ENCODE results near the gene SOD2. TPM values are rescaled to one million over a fixed set of nuclear protein-coding genes. Genes with fewer than 3 reads are reported as not detected.
A peak's percentile ranks its signal among the peaks of the same experiment; 100 is the strongest.
"Not testable (repeated sequence)": the region's sequence is repeated elsewhere in the genome, so short reads cannot be mapped to it uniquely, and the experiment has no call there.

The SOD2 gene
- total RNA-seq, 6 donors from 2014 or later: 116 to 478 (median 295) TPM

DNA sequence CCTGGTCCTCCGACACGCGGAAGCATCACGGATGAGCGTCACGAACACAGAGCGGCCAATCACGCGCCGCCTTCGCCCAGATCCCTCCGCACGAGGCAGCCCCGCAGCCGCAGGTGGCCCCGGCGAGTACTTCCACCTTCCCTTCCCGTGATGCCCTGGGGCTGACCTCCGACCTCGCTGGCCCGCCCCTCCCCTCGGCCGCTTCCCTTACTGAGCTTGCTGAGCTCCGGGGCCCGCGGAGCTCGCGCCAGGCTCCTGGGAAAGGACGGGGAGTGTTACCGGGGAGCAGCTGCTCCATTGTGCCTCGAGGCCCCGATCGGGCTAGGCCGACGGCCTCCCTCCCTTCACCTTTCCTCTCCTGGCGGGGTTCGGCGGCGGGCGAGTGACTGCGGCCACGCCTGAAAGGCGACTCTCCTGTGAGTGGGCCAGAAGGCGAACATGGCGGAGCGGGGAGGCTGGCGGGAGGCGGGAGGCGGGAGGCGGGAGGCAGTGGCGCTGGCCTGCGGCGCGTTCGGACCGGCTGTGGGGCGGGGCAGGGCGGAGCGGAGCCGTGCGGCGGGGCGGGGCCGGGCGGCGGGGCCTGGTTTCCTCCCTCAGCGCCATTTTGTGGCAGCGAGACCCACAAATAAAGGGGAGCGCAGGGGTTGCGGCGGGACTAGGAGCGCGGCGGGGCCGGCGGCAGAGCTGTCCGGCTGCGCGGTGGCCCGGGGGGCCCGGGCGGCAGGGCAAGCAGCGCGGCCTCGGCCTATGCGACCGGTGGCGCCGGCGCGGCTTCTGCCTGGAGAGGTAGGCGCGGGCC lies 34.1 kb upstream of the SOD2 start, which contains the start of gene WTAP:
Gene WTAP, plus strand, starts transcription at position 589 of the 799 bp plus-strand sequence. CDS start 8,760 bp downstream, outside the sequence.
- Histone ChIP-seq H3K4me1 (peaks cover 35 to 54% (median 44%) of the 10 kb centered on the region in 4 donors), H3K9me3 (no peaks in the 10 kb centered on the region), H3K4me3 (peak within 1 kb of the TSS; percentile 69 to 85 (median 78)), H3K27ac (peak within 1 kb of the TSS; percentile 99 to 100 (median 100)), H3K27me3 (no peaks in the 10 kb centered on the region), H3K36me3 (no peaks in the 10 kb centered on the region)
- ATAC-seq (ENCODE audit: low FRiP score in 2 of 2) (peak; percentile 97 to 99), DNase-seq (peak; percentile 97 to 99)
- 0% methylated on average over 6 to 10 of the region's 93 CpGs for WGBS, 2 donors
- TF ChIP-seq EP300 (IDR thresholded peaks at IDR 0.05) (peak in 2 of 4 donors; percentile 34 to 60), POLR2AphosphoS5 (IDR thresholded peaks at IDR 0.05) (peak; percentile 97 to 98), POLR2A (IDR thresholded peaks at IDR 0.05) (peak in 3 of 4 donors; percentile 80 to 92 (median 87))
- TF ChIP-seq, protein P1, sequence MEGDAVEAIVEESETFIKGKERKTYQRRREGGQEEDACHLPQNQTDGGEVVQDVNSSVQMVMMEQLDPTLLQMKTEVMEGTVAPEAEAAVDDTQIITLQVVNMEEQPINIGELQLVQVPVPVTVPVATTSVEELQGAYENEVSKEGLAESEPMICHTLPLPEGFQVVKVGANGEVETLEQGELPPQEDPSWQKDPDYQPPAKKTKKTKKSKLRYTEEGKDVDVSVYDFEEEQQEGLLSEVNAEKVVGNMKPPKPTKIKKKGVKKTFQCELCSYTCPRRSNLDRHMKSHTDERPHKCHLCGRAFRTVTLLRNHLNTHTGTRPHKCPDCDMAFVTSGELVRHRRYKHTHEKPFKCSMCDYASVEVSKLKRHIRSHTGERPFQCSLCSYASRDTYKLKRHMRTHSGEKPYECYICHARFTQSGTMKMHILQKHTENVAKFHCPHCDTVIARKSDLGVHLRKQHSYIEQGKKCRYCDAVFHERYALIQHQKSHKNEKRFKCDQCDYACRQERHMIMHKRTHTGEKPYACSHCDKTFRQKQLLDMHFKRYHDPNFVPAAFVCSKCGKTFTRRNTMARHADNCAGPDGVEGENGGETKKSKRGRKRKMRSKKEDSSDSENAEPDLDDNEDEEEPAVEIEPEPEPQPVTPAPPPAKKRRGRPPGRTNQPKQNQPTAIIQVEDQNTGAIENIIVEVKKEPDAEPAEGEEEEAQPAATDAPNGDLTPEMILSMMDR (IDR thresholded peaks at IDR 0.05): peak in 2 of 6 experiments; percentile 14 to 26

DNA sequence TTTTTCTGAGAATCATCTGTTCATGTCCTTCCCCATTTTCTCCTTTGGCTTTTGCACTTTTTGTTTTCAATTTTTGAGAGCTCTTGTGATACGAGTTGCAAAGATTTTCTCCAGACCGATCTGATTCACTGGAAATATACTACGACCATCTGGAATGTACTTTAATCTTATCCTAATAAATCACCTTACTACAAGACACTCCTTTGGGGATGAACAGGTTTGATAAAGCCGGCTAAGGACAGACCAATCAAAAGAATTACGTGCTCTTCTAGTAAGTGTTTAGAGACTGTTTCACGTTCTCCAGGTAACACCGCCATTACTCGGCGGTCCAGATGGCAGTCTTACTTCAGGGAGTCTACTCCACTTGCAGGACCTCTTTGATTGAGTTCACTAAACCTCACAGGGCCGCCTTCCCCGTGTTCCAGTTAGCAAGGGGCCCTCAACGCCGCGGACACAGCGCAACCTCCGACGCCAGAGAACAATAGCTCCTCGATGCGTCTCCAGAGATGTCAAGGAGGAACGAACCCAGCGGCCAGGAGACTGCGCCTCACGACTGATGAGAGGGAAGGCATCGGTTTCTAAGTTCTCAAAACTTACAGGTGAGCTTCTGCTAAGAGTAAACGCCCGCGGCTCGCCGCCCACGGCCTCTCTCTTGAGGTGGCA lies 33.3 kb upstream of the SOD2 start:
- TF ChIP-seq POLR2AphosphoS5 (IDR thresholded peaks at IDR 0.05) (no peak), POLR2A (IDR thresholded peaks at IDR 0.05) (peak in 1 of 4 donors; percentile 78)
- TF ChIP-seq, protein P1 (IDR thresholded peaks at IDR 0.05): no peak
- H3K27ac ChIP-seq: peak overlapping the region; percentile 99 to 100 (median 100)
- 2% methylated on average over 17 to 28 of the region's 30 CpGs for WGBS, 2 donors
- DNase-seq: no peak
- no peaks in the 10 kb centered on the region for H3K9me3 ChIP-seq
- peak; percentile 9 to 27 for ATAC-seq (ENCODE audit: low FRiP score in 2 of 2)
- peak overlapping the region; percentile 69 to 85 (median 78) for H3K4me3 ChIP-seq
- H3K27me3 ChIP-seq: no peaks in the 10 kb centered on the region
- H3K36me3 ChIP-seq: no peaks in the 10 kb centered on the region
- H3K4me1 ChIP-seq: peaks cover 28 to 46% (median 40%) of the 10 kb centered on the region in 4 donors

DNA sequence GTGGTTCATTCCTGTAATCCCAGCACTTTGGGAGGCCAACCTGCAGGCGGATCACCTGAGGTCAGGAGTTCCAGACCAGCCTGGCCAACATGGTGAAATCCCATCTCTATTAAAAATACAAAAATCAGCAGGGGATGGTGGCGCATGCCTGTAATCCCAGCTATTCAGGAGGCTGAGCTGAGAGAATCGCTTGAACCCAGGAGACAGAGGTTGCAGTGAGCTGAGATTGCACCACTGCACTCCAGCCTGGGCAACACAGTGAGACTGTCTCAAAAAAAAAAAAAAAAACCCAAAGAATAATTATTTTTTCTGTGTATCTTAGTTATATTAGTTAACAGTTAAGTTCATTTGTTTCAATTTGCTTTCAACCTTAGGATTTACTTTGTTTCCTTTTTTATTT lies 32.2 kb upstream of the SOD2 start:
- H3K4me1 ChIP-seq: peaks cover 19 to 35% (median 30%) of the 10 kb centered on the region in 4 donors
- not testable (repeated sequence) for H3K9me3 ChIP-seq; H3K4me3 ChIP-seq; H3K27me3 ChIP-seq; H3K27ac ChIP-seq; ATAC-seq (ENCODE audit: low FRiP score in 2 of 2); H3K36me3 ChIP-seq; DNase-seq
- WGBS, 2 donors: 95 to 97% methylated on average over 3 of the region's 3 CpGs

DNA sequence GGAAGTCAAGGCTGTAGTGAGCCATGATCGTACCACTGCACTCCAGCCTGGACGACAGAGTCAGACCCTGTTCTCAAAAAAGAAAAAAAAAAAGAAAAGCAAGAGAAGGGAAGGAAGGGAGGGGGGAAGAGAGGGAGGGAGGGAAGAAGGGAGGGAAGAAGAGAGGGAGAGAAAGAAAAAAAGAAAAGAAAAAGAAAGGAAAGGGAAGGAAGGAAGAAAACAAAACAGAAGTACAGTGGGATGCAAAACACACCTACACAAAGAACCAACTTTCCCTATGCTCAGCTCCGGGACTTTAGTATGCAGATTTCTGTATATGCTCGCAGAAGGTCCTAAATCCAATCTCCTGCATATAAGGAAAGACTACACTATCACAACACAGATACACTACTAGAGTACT lies 31.7 kb upstream of the SOD2 start:
- H3K9me3 ChIP-seq: no peaks in the 10 kb centered on the region
- H3K27ac ChIP-seq: no peak overlapping the region
- 92 to 96% methylated on average over 4 of the region's 4 CpGs for WGBS, 2 donors
- peaks cover 15 to 30% (median 26%) of the 10 kb centered on the region in 4 donors for H3K4me1 ChIP-seq
- no peaks in the 10 kb centered on the region for H3K27me3 ChIP-seq
- no peak for DNase-seq
- TF ChIP-seq POLR2A (IDR thresholded peaks at IDR 0.05) (no peak), POLR2AphosphoS5 (IDR thresholded peaks at IDR 0.05) (no peak), EP300 (IDR thresholded peaks at IDR 0.05) (no peak)
- TF ChIP-seq, protein P1 (IDR thresholded peaks at IDR 0.05): no peak
- ATAC-seq (ENCODE audit: low FRiP score in 2 of 2): no peak
- H3K36me3 ChIP-seq: no peaks in the 10 kb centered on the region
- no peak overlapping the region for H3K4me3 ChIP-seq

- H3K27ac ChIP-seq: no peak overlapping the region
- WGBS, 2 donors: 96 to 100% methylated on average over 2 of the region's 2 CpGs
- DNase-seq: no peak
- peaks cover 6 to 17% (median 15%) of the 10 kb centered on the region in 4 donors for H3K4me1 ChIP-seq
- no peaks in the 10 kb centered on the region for H3K36me3 ChIP-seq
- ATAC-seq (ENCODE audit: low FRiP score in 2 of 2): no peak
- H3K4me3 ChIP-seq: no peak overlapping the region
- TF ChIP-seq, protein P1 (IDR thresholded peaks at IDR 0.05): no peak
- TF ChIP-seq POLR2A (IDR thresholded peaks at IDR 0.05) (no peak), EP300 (IDR thresholded peaks at IDR 0.05) (no peak), POLR2AphosphoS5 (IDR thresholded peaks at IDR 0.05) (no peak)
- H3K27me3 ChIP-seq: no peaks in the 10 kb centered on the region
- no peaks in the 10 kb centered on the region for H3K9me3 ChIP-seq
These were observed 30.2 kb upstream of the SOD2 start for GRCh38 chr6:159723259-159723658.
